ENCODE measurements around the gene CLSTN2.

DNA sequence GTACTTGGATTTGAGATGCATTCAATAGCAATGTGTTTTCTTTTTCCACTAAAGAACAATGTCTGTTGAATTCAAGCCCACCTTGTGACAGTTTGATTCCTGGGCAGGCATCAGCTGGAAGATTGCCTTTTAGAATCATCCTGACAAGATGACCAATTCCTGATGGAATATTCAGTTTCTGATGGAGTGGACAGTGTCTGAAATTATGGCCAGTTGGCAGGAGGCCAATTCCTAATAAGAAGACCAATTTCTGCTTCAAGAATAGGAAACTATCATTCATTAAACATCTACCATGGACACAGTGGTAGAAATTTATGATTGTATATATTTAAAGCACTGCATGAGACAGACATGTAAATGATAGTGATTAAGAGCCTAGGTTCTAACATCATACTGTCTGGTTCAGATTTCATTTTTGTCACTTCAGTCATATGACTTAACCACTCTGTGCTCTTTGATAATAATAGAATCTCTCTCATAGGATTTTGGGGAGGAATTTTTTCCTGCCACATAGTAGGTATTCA is 133.6 kb downstream of the CLSTN2 start:
- TF ChIP-seq EZH2 (optimal IDR thresholded peaks at IDR 0.05; ENCODE audit: low read depth, low read length), result no peak
- TF ChIP-seq, protein P1, sequence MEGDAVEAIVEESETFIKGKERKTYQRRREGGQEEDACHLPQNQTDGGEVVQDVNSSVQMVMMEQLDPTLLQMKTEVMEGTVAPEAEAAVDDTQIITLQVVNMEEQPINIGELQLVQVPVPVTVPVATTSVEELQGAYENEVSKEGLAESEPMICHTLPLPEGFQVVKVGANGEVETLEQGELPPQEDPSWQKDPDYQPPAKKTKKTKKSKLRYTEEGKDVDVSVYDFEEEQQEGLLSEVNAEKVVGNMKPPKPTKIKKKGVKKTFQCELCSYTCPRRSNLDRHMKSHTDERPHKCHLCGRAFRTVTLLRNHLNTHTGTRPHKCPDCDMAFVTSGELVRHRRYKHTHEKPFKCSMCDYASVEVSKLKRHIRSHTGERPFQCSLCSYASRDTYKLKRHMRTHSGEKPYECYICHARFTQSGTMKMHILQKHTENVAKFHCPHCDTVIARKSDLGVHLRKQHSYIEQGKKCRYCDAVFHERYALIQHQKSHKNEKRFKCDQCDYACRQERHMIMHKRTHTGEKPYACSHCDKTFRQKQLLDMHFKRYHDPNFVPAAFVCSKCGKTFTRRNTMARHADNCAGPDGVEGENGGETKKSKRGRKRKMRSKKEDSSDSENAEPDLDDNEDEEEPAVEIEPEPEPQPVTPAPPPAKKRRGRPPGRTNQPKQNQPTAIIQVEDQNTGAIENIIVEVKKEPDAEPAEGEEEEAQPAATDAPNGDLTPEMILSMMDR (IDR thresholded peaks at IDR 0.05; ENCODE audit: low read length), result no peak

All from MM.1S (cell line).